GM23338 (cell line): ENCODE data around the gene EPHA4. TPM values are rescaled to one million over a fixed set of nuclear protein-coding genes. Genes with fewer than 3 reads are reported as not detected.

ENCODE experiments used
- ATAC-seq: fragments of 200-7000 bp; cut with Tn5 transposase; 3 replicates; pipeline ENCODE4 v1.9.1; 2020
- DNase-seq: peaks from one replicate; pipeline ENCODE4 v3.0.0-alpha.2; 2015; ENCODE audit warnings: low spot score
- H2AFZ ChIP-seq: fragments of 200-600 bp; sonication (generic); 2 replicates; pipeline ENCODE4 v1.8.0; 2016; ENCODE audit warnings: antibody characterized with exemption, mild to moderate bottlenecking, moderate library complexity
- H3F3A ChIP-seq: fragments of 200-600 bp; sonication (generic); replicated peaks from 2 replicates; pipeline ENCODE4 v1.8.0; 2017; ENCODE audit warnings: antibody characterized with exemption, mixed run types, low read depth
- H3K27ac ChIP-seq: fragments of 200-600 bp; sonication (generic); 2 replicates; pipeline ENCODE4 v1.6.1; 2016; ENCODE audit warnings: low read depth
- H3K27me3 ChIP-seq: fragments of 200-600 bp; sonication (generic); 2 replicates; pipeline ENCODE4 v1.8.0; 2016; ENCODE audit warnings: mild to moderate bottlenecking, mixed run types, moderate library complexity; ENCODE audit not compliant: insufficient read depth
- H3K36me3 ChIP-seq: fragments of 200-600 bp; sonication (generic); 2 replicates; pipeline ENCODE4 v1.8.0; 2016; ENCODE audit warnings: mild to moderate bottlenecking; ENCODE audit not compliant: insufficient read depth
- H3K4me1 ChIP-seq: fragments of 200-600 bp; sonication (generic); 2 replicates; pipeline ENCODE4 v1.8.0; 2016; ENCODE audit warnings: mild to moderate bottlenecking, moderate library complexity; ENCODE audit not compliant: insufficient read depth
- H3K4me2 ChIP-seq: fragments of 200-600 bp; sonication (generic); 2 replicates; pipeline ENCODE4 v1.7.1; 2017; ENCODE audit warnings: mixed run types
- H3K4me3 ChIP-seq: fragments of 200-600 bp; sonication (generic); 2 replicates; pipeline ENCODE4 v1.6.1; 2016; ENCODE audit warnings: mixed run types
- H3K79me2 ChIP-seq: fragments of 200-600 bp; sonication (generic); replicated peaks from 2 replicates; pipeline ENCODE4 v1.8.0; 2017; ENCODE audit warnings: mild to moderate bottlenecking; ENCODE audit not compliant: insufficient read depth
- H3K9me2 ChIP-seq: fragments of 200-600 bp; sonication (generic); 2 replicates; pipeline ENCODE4 v1.8.0; 2017; ENCODE audit not compliant: insufficient read depth
- H4K20me1 ChIP-seq: fragments of 200-600 bp; sonication (generic); replicated peaks from 2 replicates; pipeline ENCODE4 v1.8.0; 2017; ENCODE audit warnings: mild to moderate bottlenecking; ENCODE audit not compliant: insufficient read depth
- H3K27ac Mint-ChIP-seq: 2 replicates; pipeline ENCODE4 v1.8.0; 2020; ENCODE audit warnings: inconsistent platforms, mild to moderate bottlenecking, moderate library complexity, mixed read lengths
- H3K27me3 Mint-ChIP-seq: 3 replicates; pipeline ENCODE4 v1.8.0; 2022; ENCODE audit warnings: low read depth, mild to moderate bottlenecking, moderate library complexity, mixed read lengths, inconsistent platforms; ENCODE audit not compliant: insufficient read depth, poor library complexity
- H3K36me3 Mint-ChIP-seq: 3 replicates; pipeline ENCODE4 v1.8.0; 2021; ENCODE audit warnings: low read depth, mild to moderate bottlenecking, inconsistent platforms, moderate library complexity, mixed read lengths
- H3K4me1 Mint-ChIP-seq: 3 replicates; pipeline ENCODE4 v1.8.0; 2020; ENCODE audit warnings: mild to moderate bottlenecking, inconsistent platforms, mixed read lengths
- H3K4me3 Mint-ChIP-seq: 3 replicates; pipeline ENCODE4 v1.8.0; 2021; ENCODE audit warnings: moderate library complexity, mild to moderate bottlenecking, inconsistent platforms, mixed read lengths
- H3K9me3 Mint-ChIP-seq: 3 replicates; pipeline ENCODE4 v1.8.0; 2020; ENCODE audit warnings: moderate library complexity, mild to moderate bottlenecking, inconsistent platforms, mixed read lengths
- CTCF ChIP-seq, 2 experiments: fragments of 200-600 bp in 1 of 2; sonication (generic) in 1 of 2; conservative IDR thresholded peaks; 2 replicates each; pipeline versions ENCODE4 v1.5.1 to v1.6.1; 2016 to 2017; ENCODE audit warnings: antibody characterized with exemption in 2 of 2, low read depth in 2 of 2, mild to moderate bottlenecking in 2 of 2, moderate library complexity in 1 of 2
- ETS1 ChIP-seq: IDR thresholded peaks from 2 replicates; pipeline ENCODE4 v1.6.1; 2016; ENCODE audit warnings: antibody characterized with exemption
- EZH2 ChIP-seq: fragments of 200-600 bp; sonication (generic); IDR thresholded peaks from one replicate; pipeline ENCODE4 v1.8.0; 2017; ENCODE audit warnings: antibody characterized with exemption, mild to moderate bottlenecking, low read depth; ENCODE audit not compliant: unreplicated experiment
- EZH2phosphoT487 ChIP-seq: fragments of 200-600 bp; sonication (generic); IDR thresholded peaks from one replicate; pipeline ENCODE4 v1.8.1; 2018; ENCODE audit warnings: antibody characterized with exemption; ENCODE audit not compliant: unreplicated experiment
- POLR2AphosphoS5 ChIP-seq: IDR thresholded peaks from 2 replicates; pipeline ENCODE4 v1.6.1; 2016; ENCODE audit warnings: antibody characterized with exemption, low read depth
- REST ChIP-seq: IDR thresholded peaks from one replicate; pipeline ENCODE4 v1.6.1; 2018; ENCODE audit warnings: antibody characterized with exemption; ENCODE audit not compliant: unreplicated experiment
- ZNF114 ChIP-seq: fragments of 250-450 bp; sonication (Bioruptor Pico); IDR thresholded peaks from 2 replicates; pipeline ENCODE4 v1.5.0; 2020; ENCODE audit warnings: mild to moderate bottlenecking, moderate library complexity
- polyA plus RNA-seq: library from polyadenylated mRNA; unstranded; fragments of >200 nt; fragmentation: Nextera tagmentation; extraction: Ambion mirVana; gene quantifications from 2 replicates; pipeline ENCODE4 v1.2.1, GENCODE V29; 2016
- total RNA-seq: library from RNA; depleted of rRNA; stranded (reverse); fragments of >200 nt; shearing (Covaris generic); gene quantifications from 2 replicates; pipeline ENCODE4 v1.2.3, GENCODE V29; 2014

Gene EPHA4
- total and polyA plus RNA-seq, 2 experiments from 2014 or later, result 4.1 to 6.2 TPM

- no peaks in the 10 kb centered on the region; the same call in 2 of the 3 replicates for H3K36me3 Mint-ChIP-seq
- ATAC-seq (no peak), DNase-seq (no peak)
- Histone ChIP-seq H3K27ac (no peak overlapping the region), H3K79me2 (no peaks in the 10 kb centered on the region), H3K4me1 (peaks cover 28% of the 10 kb centered on the region), H3K36me3 (no peaks in the 10 kb centered on the region), H3K9me2 (no peaks in the 10 kb centered on the region), H2AFZ (peak overlapping the region; percentile 99), H3K4me2 (peak overlapping the region; percentile 99), H3F3A (peaks cover 5% of the 10 kb centered on the region; the same call in 1 of the 2 replicates), H3K4me3 (peak overlapping the region; percentile 93), H4K20me1 (no peaks in the 10 kb centered on the region), H3K27me3 (peaks cover 79% of the 10 kb centered on the region)
- peaks cover 2% of the 10 kb centered on the region; the same call in 1 of the 3 replicates for H3K9me3 Mint-ChIP-seq
- no peak overlapping the region for H3K27ac Mint-ChIP-seq
- peak overlapping the region; percentile 92 for H3K4me3 Mint-ChIP-seq
- H3K4me1 Mint-ChIP-seq, result peaks cover 41% of the 10 kb centered on the region
- peaks cover 45% of the 10 kb centered on the region for H3K27me3 Mint-ChIP-seq
- TF ChIP-seq EZH2phosphoT487 (no peak), ZNF114 (CRISPR knock-in tag) (no peak), POLR2AphosphoS5 (no peak), ETS1 (no peak)
These were observed 1.0 kb downstream of the EPHA4 start for GRCh38 chr2:221571025-221571550.

GRCh38 chr2:221570321-221570935 is 1.7 kb downstream of the EPHA4 start:
- no peak overlapping the region; the same call in 1 of the 2 replicates for H2AFZ ChIP-seq
- DNase-seq, result peak; percentile 43
- H3K4me1 Mint-ChIP-seq, result peaks cover 41% of the 10 kb centered on the region

More at GRCh38 chr2:221570321-221570935, 1.7 kb downstream of the EPHA4 start:
- peak; percentile 1; the same call in 1 of the 3 replicates for ATAC-seq
- peak overlapping the region; percentile 93 for H3K4me3 ChIP-seq
- Mint-ChIP-seq H3K27ac (no peak overlapping the region), H3K36me3 (no peaks in the 10 kb centered on the region; the same call in 2 of the 3 replicates), H3K9me3 (peaks cover 2% of the 10 kb centered on the region; the same call in 1 of the 3 replicates), H3K27me3 (peaks cover 45% of the 10 kb centered on the region), H3K4me3 (peak overlapping the region; percentile 92)
- no peaks in the 10 kb centered on the region for H3K36me3 ChIP-seq
- H3K27ac ChIP-seq, result no peak overlapping the region
- H3K9me2 ChIP-seq, result no peaks in the 10 kb centered on the region
- H3K4me1 ChIP-seq, result peaks cover 28% of the 10 kb centered on the region
- no peaks in the 10 kb centered on the region for H3K79me2 ChIP-seq
- TF ChIP-seq EZH2, result peak; percentile 63
- TF ChIP-seq CTCF (conservative IDR thresholded peaks at IDR 0.05; ENCODE audit: low read depth in 2 of 2), result peak in 1 of 2 experiments; percentile 54; a peak in 3 of 4 replicates
- TF ChIP-seq REST, result no peak
- H4K20me1 ChIP-seq, result no peaks in the 10 kb centered on the region
- H3K4me2 ChIP-seq, result peak overlapping the region; percentile 99
- H3K27me3 ChIP-seq, result peaks cover 72% of the 10 kb centered on the region
- H3F3A ChIP-seq, result peaks cover 5% of the 10 kb centered on the region; the same call in 1 of the 2 replicates
